Neuronal stem cell (in vitro differentiated cells): Measurements from ENCODE around the gene IGSF21.
A peak's percentile ranks its signal among the peaks of the same experiment; 100 is the strongest.

ENCODE experiments used
- DNase-seq: peaks from one replicate; pipeline ENCODE4 v3.0.0-alpha.2; 2013; ENCODE audit warnings: low spot score
- H2AFZ ChIP-seq: one replicate; pipeline ENCODE4 v1.6.1; 2013; ENCODE audit warnings: mild to moderate bottlenecking, low read length, inconsistent platforms
- H2AK5ac ChIP-seq: 2 replicates; pipeline ENCODE4 v1.6.1; 2013; ENCODE audit warnings: low read depth, mild to moderate bottlenecking, inconsistent platforms, low read length, moderate library complexity, mixed read lengths
- H2BK120ac ChIP-seq: 2 replicates; pipeline ENCODE4 v1.6.1; 2013; ENCODE audit warnings: low read depth, mild to moderate bottlenecking, inconsistent platforms, low read length, moderate library complexity, mixed read lengths
- H2BK12ac ChIP-seq: one replicate; pipeline ENCODE4 v1.6.1; 2013; ENCODE audit warnings: low read length, inconsistent platforms
- H2BK15ac ChIP-seq: 2 replicates; pipeline ENCODE4 v1.6.1; 2013; ENCODE audit warnings: mild to moderate bottlenecking, low read length, inconsistent platforms, mixed read lengths
- H2BK5ac ChIP-seq: one replicate; pipeline ENCODE4 v1.6.1; 2013; ENCODE audit warnings: inconsistent platforms, mild to moderate bottlenecking, low read length, moderate library complexity
- H3K14ac ChIP-seq: one replicate; pipeline ENCODE4 v1.6.1; 2013; ENCODE audit warnings: low read length, inconsistent platforms
- H3K18ac ChIP-seq: 2 replicates; pipeline ENCODE4 v1.6.1; 2013; ENCODE audit warnings: low read length, inconsistent platforms
- H3K23ac ChIP-seq: 2 replicates; pipeline ENCODE4 v1.6.1; 2013; ENCODE audit warnings: low read depth, mild to moderate bottlenecking, mixed read lengths, low read length, inconsistent platforms; ENCODE audit not compliant: poor library complexity
- H3K27ac ChIP-seq: replicated peaks from 3 replicates; pipeline ENCODE4 v1.5.1; 2013; ENCODE audit warnings: low read length, inconsistent platforms
- H3K27me3 ChIP-seq, 3 experiments: 2 replicates each; pipeline ENCODE4 v1.6.1; 2013; ENCODE audit warnings: low read length in 3 of 3, mild to moderate bottlenecking in 2 of 3, inconsistent platforms in 1 of 3, low read depth in 1 of 3, mixed read lengths in 1 of 3, moderate library complexity in 1 of 3; ENCODE audit not compliant: control insufficient read depth in 3 of 3, insufficient read depth in 3 of 3
- H3K36me3 ChIP-seq, 2 donors: replicated peaks in 1 of 2; 2 replicates each; pipeline ENCODE4 v1.6.1; 2013; ENCODE audit warnings: low read length in 2 of 2; ENCODE audit not compliant: control insufficient read depth in 2 of 2, insufficient read depth in 2 of 2
- H3K4ac ChIP-seq: 2 replicates; pipeline ENCODE4 v1.6.1; 2013; ENCODE audit warnings: inconsistent platforms, mild to moderate bottlenecking, low read length, moderate library complexity
- H3K4me1 ChIP-seq, 2 donors: 1 replicate in 1 of 2; 2 replicates in 1 of 2; pipeline ENCODE4 v1.6.1; 2013; ENCODE audit warnings: low read length in 2 of 2, low read depth in 1 of 2; ENCODE audit not compliant: control insufficient read depth in 2 of 2, insufficient read depth in 1 of 2
- H3K4me2 ChIP-seq: one replicate; pipeline ENCODE4 v1.6.1; 2013; ENCODE audit warnings: mild to moderate bottlenecking, low read length, inconsistent platforms; ENCODE audit not compliant: insufficient read depth, poor library complexity, severe bottlenecking
- H3K4me3 ChIP-seq, 2 donors: 2 replicates each; pipeline ENCODE4 v1.5.1; 2013; ENCODE audit warnings: low read length in 2 of 2, mild to moderate bottlenecking in 2 of 2, inconsistent platforms in 1 of 2, moderate library complexity in 1 of 2
- H3K79me1 ChIP-seq: one replicate; pipeline ENCODE4 v1.6.1; 2013; ENCODE audit warnings: low read depth, mild to moderate bottlenecking, inconsistent platforms, low read length, moderate library complexity
- H3K9ac ChIP-seq: one replicate; pipeline ENCODE4 v1.6.1; 2013; ENCODE audit warnings: mild to moderate bottlenecking, low read depth, low read length, inconsistent platforms; ENCODE audit not compliant: poor library complexity
- H3K9me3 ChIP-seq, 2 donors: replicated peaks in 1 of 2; 2 replicates each; pipeline versions ENCODE3 to v1.6.1; 2013; ENCODE audit warnings: low read length in 2 of 2, mild to moderate bottlenecking in 2 of 2, inconsistent platforms in 1 of 2, low read depth in 1 of 2, mixed read lengths in 1 of 2, moderate library complexity in 1 of 2; ENCODE audit not compliant: control insufficient read depth in 2 of 2, insufficient read depth in 1 of 2
- H4K8ac ChIP-seq: one replicate; pipeline ENCODE4 v1.6.1; 2013; ENCODE audit warnings: low read depth, mild to moderate bottlenecking, inconsistent platforms, low read length, moderate library complexity
- H4K91ac ChIP-seq: one replicate; pipeline ENCODE4 v1.6.1; 2013; ENCODE audit warnings: low read length, low read depth, mild to moderate bottlenecking, inconsistent platforms; ENCODE audit not compliant: poor library complexity
- WGBS, 2 donors: extraction: QIAGEN DNeasy Blood & Tissue Kit; methylation state at CpG; one replicate each; pipeline ENCODE4 v1.1.7; 2013; ENCODE audit warnings: missing lambda C conversion rate in 2 of 2, mixed read lengths in 1 of 2; ENCODE audit not compliant: insufficient read length in 2 of 2, insufficient replicate concordance in 1 of 2; ENCODE audit errors: extremely low coverage in 2 of 2; 5-methylcytosine and 5-hydroxymethylcytosine counted together

Gene IGSF21

GRCh38 chr1:18109756-18110597, 2.4 kb downstream of the IGSF21 start:
- H3K4ac ChIP-seq: no peak overlapping the region
- H3K14ac ChIP-seq: no peak overlapping the region
- H3K79me1 ChIP-seq: no peaks in the 10 kb centered on the region
- H2BK15ac ChIP-seq: peak overlapping the region; percentile 64
- H2BK12ac ChIP-seq: no peak overlapping the region
- no CpG with 5 or more reads among the region's 60 CpGs for WGBS, 2 donors
- H3K27me3 ChIP-seq: peaks cover 15 to 90% (median 37%) of the 10 kb centered on the region in 3 experiments
- H3K27ac ChIP-seq: no peak overlapping the region
- no peak overlapping the region for H2AFZ ChIP-seq
- no peak overlapping the region for H3K23ac ChIP-seq
- H4K91ac ChIP-seq: no peak overlapping the region
- peak overlapping the region; percentile 73 for H3K4me2 ChIP-seq
- H2BK120ac ChIP-seq: no peak overlapping the region
- H3K4me3 ChIP-seq: peak overlapping the region in 1 of 2 donors; percentile 75
- no peak overlapping the region for H2BK5ac ChIP-seq
- no peaks in the 10 kb centered on the region for H3K36me3 ChIP-seq
- H3K9ac ChIP-seq: peak overlapping the region; percentile 66
- peak overlapping the region; percentile 55 for H3K18ac ChIP-seq
- no peaks in the 10 kb centered on the region for H3K9me3 ChIP-seq
- H2AK5ac ChIP-seq: peak overlapping the region; percentile 22
- DNase-seq: no peak
- H4K8ac ChIP-seq: no peak overlapping the region
- H3K4me1 ChIP-seq: peaks cover 0 to 24% of the 10 kb centered on the region in 2 donors

- Histone ChIP-seq H3K9me3 (no peaks in the 10 kb centered on the region), H3K4ac (no peak overlapping the region), H3K27ac (no peak overlapping the region), H2BK12ac (no peak overlapping the region), H3K27me3 (peaks cover 15 to 85% (median 37%) of the 10 kb centered on the region in 3 experiments), H4K91ac (no peak overlapping the region), H2BK5ac (no peak overlapping the region), H3K23ac (no peak overlapping the region), H3K4me2 (peak overlapping the region; percentile 73), H3K4me3 (peak overlapping the region in 1 of 2 donors; percentile 75), H3K4me1 (peaks cover 0 to 24% of the 10 kb centered on the region in 2 donors), H3K9ac (no peak overlapping the region), H3K18ac (peak overlapping the region; percentile 55), H2BK15ac (peak overlapping the region; percentile 64), H3K79me1 (no peaks in the 10 kb centered on the region), H2AFZ (peak overlapping the region; percentile 45), H4K8ac (no peak overlapping the region), H3K36me3 (no peaks in the 10 kb centered on the region), H2BK120ac (no peak overlapping the region), H3K14ac (no peak overlapping the region), H2AK5ac (peak overlapping the region; percentile 22)
- WGBS, 2 donors: no CpG with 5 or more reads among the region's 17 CpGs
- DNase-seq: no peak
Measured at GRCh38 chr1:18110598-18110939, 3.0 kb downstream of the IGSF21 start.

GRCh38 chr1:18110968-18111367, 3.4 kb downstream of the IGSF21 start:
- H2BK5ac ChIP-seq: no peak overlapping the region
- H2BK15ac ChIP-seq: peak overlapping the region; percentile 64
- H2AK5ac ChIP-seq: no peak overlapping the region
- peaks cover 0 to 24% of the 10 kb centered on the region in 2 donors for H3K4me1 ChIP-seq
- no peak overlapping the region for H3K14ac ChIP-seq
- no peak overlapping the region for H3K27ac ChIP-seq
- H3K18ac ChIP-seq: peak overlapping the region; percentile 49
- no peak overlapping the region for H3K9ac ChIP-seq
- peak overlapping the region in 1 of 2 donors; percentile 75 for H3K4me3 ChIP-seq
- WGBS, 2 donors: no CpG with 5 or more reads among the region's 30 CpGs
- no peak overlapping the region for H2BK120ac ChIP-seq
- no peaks in the 10 kb centered on the region for H3K36me3 ChIP-seq
- no peak overlapping the region for H2BK12ac ChIP-seq
- DNase-seq: no peak
- H4K91ac ChIP-seq: no peak overlapping the region
- peaks cover 15 to 81% (median 37%) of the 10 kb centered on the region in 3 experiments for H3K27me3 ChIP-seq
- H3K23ac ChIP-seq: no peak overlapping the region
- no peaks in the 10 kb centered on the region for H3K79me1 ChIP-seq
- peak overlapping the region; percentile 73 for H3K4me2 ChIP-seq
- no peak overlapping the region for H3K4ac ChIP-seq
- H3K9me3 ChIP-seq: no peaks in the 10 kb centered on the region
- H4K8ac ChIP-seq: no peak overlapping the region
- peak overlapping the region; percentile 45 for H2AFZ ChIP-seq

- Histone ChIP-seq H3K4me2 (no peak overlapping the region), H4K8ac (no peak overlapping the region), H3K18ac (no peak overlapping the region), H4K91ac (no peak overlapping the region), H3K23ac (no peak overlapping the region), H2BK12ac (no peak overlapping the region), H3K27ac (no peak overlapping the region), H2AFZ (no peak overlapping the region), H3K4ac (no peak overlapping the region), H3K36me3 (no peaks in the 10 kb centered on the region), H2BK120ac (no peak overlapping the region), H3K4me3 (no peak overlapping the region), H3K4me1 (peaks cover 0 to 23% of the 10 kb centered on the region in 2 donors), H3K27me3 (peaks cover 15 to 73% (median 37%) of the 10 kb centered on the region in 3 experiments), H3K9ac (no peak overlapping the region), H2BK5ac (no peak overlapping the region), H2AK5ac (no peak overlapping the region), H3K14ac (no peak overlapping the region), H3K79me1 (no peaks in the 10 kb centered on the region), H2BK15ac (no peak overlapping the region), H3K9me3 (no peaks in the 10 kb centered on the region)
- no CpG with 5 or more reads among the region's 12 CpGs for WGBS, 2 donors
- no peak for DNase-seq
Measured at GRCh38 chr1:18111605-18112297, 4.2 kb downstream of the IGSF21 start.
